Fibroblast of skin of scalp (primary cell): Measurements from ENCODE around the gene CAMTA2.
A peak's percentile ranks its signal among the peaks of the same experiment; 100 is the strongest.

ENCODE experiments used
- DNase-seq: peaks from one replicate; pipeline ENCODE4 v3.0.0-alpha.2; 2013

CAMTA2 gene

GRCh38 chr17:4947411-4948165 lies 39.9 kb downstream of the CAMTA2 start:
- DNase-seq, result peak; percentile 73

DNA sequence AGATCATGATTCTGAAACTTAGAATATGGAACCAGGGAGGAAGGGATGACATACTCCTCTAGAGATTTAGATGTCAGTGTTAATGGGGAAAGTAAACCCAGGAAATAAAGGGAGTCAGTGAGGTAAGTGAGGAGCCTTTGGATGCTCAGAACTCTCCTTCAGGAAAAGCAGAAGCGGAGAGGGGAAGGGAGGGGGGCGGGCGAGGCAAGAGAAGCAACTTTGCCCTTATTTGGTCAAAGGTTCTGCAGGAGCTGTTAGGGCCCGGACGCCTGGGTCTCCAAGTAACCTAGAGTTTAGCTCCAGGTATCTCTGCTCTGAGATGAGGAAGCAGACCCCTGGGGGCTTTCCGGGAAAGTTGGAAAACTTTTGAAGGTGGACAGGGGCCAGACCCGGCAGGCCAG lies 40.5 kb downstream of the CAMTA2 start:
- DNase-seq, result peak; percentile 54

DNA sequence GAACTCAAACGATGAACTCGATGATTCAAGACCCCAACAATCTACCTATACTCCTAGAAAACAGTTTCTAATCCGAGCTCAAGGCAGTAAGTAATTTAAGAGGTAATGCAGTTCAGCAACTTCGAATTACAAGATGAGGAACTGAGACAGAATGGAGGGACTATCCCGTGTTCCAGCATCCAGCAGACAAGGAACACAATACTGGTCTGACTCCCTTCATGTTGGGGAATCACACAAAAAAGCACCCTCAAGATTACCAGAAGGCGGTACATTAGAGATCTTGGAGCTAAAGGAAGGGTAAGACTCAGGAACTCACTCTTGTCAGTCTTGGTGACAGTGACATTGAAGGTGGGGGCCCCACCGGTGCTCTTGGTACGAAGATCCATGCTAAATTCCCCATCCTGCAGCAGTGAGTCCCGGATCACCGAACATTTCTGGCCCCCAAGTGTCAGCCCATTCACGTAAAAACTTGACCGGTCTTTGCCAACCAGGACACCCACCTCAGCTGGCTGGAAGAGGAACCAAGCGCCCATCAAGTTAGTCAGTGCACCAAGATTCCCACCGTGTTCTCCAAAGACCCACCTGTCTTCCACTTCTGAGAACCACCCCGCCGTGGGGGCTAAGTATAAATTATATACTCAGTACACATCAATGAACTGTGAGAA lies 41.0 kb downstream of the CAMTA2 start:
- no peak for DNase-seq

DNA sequence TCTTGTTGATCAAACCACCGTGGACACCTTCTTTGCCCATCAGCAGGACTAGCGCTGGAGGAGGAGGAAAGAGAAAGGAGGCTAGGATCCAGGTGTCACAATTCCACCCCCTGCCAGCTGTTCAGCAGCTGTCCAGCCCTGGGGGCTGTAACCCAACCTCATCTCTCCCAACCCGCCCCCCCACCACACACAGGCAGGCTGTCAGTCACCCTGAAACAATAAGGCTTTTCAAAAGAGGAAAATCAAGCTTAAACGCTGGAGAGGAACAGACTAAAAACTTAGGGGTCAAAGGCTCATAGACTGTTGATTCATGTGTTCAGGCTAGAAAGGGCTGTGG lies 41.6 kb downstream of the CAMTA2 start:
- DNase-seq, result no peak

DNA sequence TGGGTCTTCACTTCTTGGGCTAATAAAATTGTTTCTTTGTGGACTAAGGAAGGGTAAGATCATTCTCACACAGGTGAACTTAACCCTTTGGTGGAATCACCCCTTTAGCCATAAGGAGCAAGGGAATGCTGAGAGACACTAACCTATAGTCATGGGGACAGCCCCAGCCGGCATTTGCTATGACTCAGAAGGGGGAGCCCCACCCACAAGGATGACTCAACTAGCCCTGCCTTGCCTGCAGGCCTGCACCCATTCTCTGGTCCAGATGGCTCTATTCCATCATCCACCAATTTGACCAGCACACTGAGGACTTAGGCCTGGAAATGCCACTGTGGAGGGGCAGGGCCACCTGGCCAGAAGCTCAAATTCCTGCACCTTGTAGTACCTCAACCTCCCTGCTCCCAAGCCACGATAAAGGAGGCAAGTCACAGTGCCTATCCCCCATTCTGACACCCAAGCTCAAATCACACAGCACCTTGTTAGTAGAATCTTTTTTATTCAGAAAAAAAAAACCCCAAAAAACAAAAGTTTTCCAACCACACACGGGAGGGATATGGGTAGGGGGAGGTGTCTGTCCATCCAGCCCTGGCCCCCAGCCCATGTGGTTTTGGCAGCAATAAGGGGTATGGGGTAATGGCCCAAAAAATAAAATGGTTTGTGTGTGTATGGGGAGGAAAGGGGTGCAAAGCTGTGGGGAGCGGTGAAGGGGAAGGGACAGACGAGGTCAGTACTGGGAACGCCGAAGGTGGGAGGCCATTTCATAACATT lies 42.1 kb downstream of the CAMTA2 start:
- DNase-seq, result peak; percentile 90

- no peak for DNase-seq
Observed at GRCh38 chr17:4944554-4945175, 42.8 kb downstream of the CAMTA2 start.

- no peak for DNase-seq
Observed at GRCh38 chr17:4944163-4944553, 43.3 kb downstream of the CAMTA2 start.

- no peak for DNase-seq
Observed at GRCh38 chr17:4942760-4943508, 44.5 kb downstream of the CAMTA2 start.

DNA sequence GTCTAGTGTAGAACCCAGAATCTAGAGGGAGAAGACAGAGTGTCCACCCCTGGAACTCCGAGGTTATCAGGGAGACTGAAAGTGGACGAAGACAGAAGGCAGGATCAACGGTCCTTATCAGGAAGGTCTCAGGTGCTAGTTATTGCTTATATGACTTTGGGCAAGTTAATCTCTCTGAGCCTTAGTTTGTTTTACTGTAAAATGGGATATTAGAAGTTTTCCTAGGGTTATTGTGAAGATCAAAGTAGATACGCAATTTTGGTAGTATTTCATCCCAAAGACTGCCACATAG lies 46.2 kb downstream of the CAMTA2 start:
- DNase-seq, result no peak

- DNase-seq, result no peak
Observed at GRCh38 chr17:4940555-4941318, 46.7 kb downstream of the CAMTA2 start.

- DNase-seq, result peak; percentile 100
Observed at GRCh38 chr17:4939796-4940554, 47.5 kb downstream of the CAMTA2 start, which contains the start of the genes RNF167 and SLC25A11. RNF167 (plus strand) TSS chr17:4940268; CDS start chr17:4940910, 642 bp downstream. SLC25A11 (minus strand) TSS chr17:4940046; CDS start chr17:4939910, 136 bp downstream.

- DNase-seq, result no peak
Observed at GRCh38 chr17:4939546-4939795, 48.0 kb downstream of the CAMTA2 start.

DNA sequence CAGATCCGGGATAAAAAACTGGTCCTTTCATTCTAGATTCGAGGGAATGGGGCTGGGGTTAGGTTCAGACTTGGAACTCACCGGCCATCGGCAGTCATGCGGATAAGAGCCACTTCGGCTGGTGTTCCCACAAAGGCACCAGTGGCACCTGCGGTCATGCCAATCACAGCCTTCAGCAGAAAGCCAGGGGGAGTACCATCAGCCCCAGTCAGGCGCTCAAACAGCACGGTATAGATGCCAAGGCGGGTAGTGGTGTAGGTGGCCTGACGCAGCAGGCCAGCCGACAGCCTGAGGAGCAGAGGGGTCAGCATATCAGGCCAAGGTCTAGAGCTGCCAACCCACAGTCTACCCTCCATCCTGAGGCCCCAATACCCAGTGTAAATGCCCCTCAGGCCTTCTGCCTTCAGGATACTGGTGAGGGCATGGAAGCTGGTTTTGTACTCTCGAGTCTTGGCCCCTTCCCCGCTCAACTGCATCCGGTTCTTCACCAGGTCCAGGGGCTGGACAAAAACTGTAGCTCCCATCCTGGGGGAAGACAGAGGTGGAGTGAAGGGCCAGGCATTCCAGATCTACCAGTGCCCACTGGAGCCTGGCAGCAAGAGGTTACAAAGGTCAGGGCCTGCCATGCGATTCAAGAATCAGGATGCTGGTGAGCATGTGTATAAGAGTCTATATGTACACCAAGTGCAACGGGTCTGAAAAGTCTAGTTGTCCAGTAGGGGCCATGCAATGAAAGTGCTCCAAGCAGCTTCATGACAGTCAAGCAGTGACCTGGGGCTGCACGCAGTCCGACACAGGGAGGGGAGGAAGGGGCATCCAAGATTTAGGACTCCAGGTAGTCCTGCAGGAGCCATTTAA lies 48.6 kb downstream of the CAMTA2 start:
- DNase-seq, result no peak

DNA sequence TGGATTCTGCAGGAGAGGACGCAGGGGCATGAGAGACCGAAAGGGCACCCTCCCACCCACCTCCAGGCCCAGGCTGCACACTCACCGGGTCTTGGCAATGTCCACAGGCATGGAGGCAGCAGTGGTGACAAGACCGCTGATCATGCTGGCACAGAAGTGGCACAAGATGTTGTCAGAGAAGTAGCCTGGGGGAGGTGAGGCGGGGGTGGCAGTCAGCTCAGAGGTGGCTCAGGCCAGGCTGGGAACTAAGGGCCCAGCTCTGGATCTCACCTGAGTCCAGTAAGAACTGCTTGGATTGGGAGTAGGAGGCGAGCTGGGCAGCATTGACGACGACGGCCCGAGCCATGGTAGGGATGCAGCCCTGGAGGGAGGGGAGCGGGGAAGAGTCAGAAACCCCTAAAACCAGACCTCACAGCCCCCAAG lies 49.4 kb downstream of the CAMTA2 start:
- no peak for DNase-seq

DNA sequence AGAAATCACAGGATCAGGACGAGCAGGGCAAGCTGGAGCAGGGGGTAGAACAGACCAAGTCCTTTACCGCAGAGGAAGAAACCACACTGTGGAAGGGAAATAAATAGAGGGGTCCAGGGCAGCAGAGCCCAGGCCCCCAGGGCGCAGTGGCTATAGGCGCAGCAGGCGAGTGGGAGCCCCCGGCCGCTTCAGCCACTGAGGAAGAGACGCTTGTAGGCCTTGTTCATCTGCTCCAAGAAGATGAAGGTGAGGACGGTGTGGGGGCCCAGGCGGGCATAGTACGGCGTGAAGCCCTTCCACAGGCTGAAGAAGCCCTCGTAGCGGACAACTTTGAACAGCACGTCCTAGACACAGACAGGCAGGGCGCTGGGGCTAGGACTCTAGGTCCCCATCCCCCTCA lies 49.9 kb downstream of the CAMTA2 start:
- no peak for DNase-seq

DNA sequence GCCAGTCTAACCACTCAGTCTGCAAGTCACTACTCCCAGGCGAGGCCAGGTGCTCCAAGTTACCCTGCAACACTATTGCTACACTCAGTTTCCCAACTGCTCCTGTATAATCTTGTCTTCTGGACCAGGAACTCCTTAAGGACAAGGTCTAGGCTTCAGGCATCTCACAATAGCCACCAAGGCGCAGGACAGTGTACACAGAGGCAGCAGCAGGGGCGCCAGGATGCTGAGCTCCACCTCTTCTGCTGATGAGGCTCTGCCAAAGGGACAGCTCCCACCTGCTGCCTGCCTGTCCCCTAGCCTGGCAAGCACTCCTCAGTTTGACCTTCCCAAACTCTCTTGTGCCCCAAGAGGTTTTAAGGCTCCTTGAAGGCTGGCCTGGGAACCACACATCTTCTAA lies 51.0 kb downstream of the CAMTA2 start:
- no peak for DNase-seq

DNA sequence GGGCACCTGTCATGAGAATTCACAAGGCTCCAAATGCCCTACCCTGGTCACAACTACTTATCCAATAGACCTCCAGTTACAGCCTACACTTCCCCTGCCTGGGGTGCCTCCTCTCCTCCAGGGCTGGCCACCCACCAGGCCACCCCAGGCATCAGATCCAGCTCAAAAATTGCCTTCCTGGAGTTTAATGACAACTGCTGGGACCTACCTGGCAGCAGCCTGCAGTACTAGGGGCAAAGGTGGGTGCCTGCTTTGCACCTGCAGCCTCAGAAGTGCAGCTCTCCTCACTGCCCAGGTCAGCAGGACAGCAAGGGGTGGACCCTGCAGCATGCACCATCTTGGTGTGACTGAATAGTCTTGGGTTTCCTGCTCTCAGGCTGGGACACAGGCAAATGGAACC lies 51.8 kb downstream of the CAMTA2 start:
- no peak for DNase-seq

GRCh38 chr17:4934173-4934979 lies 53.1 kb downstream of the CAMTA2 start:
- DNase-seq, result peak; percentile 53

DNA sequence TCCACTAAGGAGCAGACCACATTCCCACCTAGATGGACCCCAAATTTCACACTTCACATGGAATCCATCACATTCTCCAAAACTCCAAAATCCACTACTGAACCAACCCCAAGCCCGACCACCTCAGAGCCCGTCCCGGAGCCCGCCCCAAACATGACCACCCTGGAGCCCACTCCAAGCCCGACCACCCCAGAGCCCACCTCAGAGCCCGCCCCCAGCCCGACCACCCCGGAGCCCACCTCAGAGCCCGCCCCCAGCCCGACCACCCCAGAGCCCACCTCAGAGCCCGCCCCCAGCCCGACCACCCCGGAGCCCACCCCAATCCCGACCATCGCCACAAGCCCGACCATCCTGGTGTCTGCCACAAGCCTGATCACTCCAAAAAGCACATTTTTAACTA lies 53.8 kb downstream of the CAMTA2 start:
- no peak for DNase-seq
